Natural killer cell (primary cell): ENCODE measurements around the gene TMEM187. TPM values are rescaled to one million over a fixed set of nuclear protein-coding genes. Genes with fewer than 3 reads are reported as not detected.

Experiments used
- ATAC-seq, 3 donors: fragments of 150-1000 bp in 2 of 3; fragments of 200-7000 bp in 1 of 3; cut with Tn5 transposase; 1 replicate in 1 of 3; 2 replicates in 2 of 3; pipeline ENCODE4 v1.10.0; 2021; ENCODE audit warnings: mild to moderate bottlenecking in 2 of 3, moderate library complexity in 2 of 3
- DNase-seq, 2 donors: peaks; one replicate each; pipeline versions ENCODE4 v3.0.0 to v3.0.0-alpha.2; 2013 to 2021; ENCODE audit warnings: mixed read lengths in 1 of 2
- H3K27ac ChIP-seq: one replicate; pipeline ENCODE4 v1.5.1; 2013; ENCODE audit warnings: mild to moderate bottlenecking, low read length
- H3K27me3 ChIP-seq: one replicate; pipeline ENCODE4 v1.6.1; 2013; ENCODE audit warnings: low read length; ENCODE audit not compliant: control insufficient read depth, insufficient read depth
- H3K36me3 ChIP-seq: one replicate; pipeline ENCODE4 v1.6.1; 2013; ENCODE audit warnings: low read length; ENCODE audit not compliant: control insufficient read depth, insufficient read depth
- H3K4me1 ChIP-seq: one replicate; pipeline ENCODE4 v1.6.1; 2013; ENCODE audit warnings: low read length; ENCODE audit not compliant: control insufficient read depth, insufficient read depth
- H3K4me3 ChIP-seq: one replicate; pipeline ENCODE4 v1.5.1; 2013; ENCODE audit warnings: low read length
- H3K9me3 ChIP-seq: one replicate; pipeline ENCODE4 v1.6.1; 2013; ENCODE audit warnings: low read length; ENCODE audit not compliant: control insufficient read depth, insufficient read depth
- H3K27ac Mint-ChIP-seq, 2 donors: one replicate each; pipeline ENCODE4 v1.8.0; 2022; ENCODE audit warnings: mild to moderate bottlenecking in 2 of 2, mixed read lengths in 2 of 2, moderate library complexity in 1 of 2
- H3K27me3 Mint-ChIP-seq, 2 donors: one replicate each; pipeline ENCODE4 v1.8.0; 2022; ENCODE audit warnings: low read depth in 2 of 2, mixed read lengths in 2 of 2
- H3K36me3 Mint-ChIP-seq: one replicate; pipeline ENCODE4 v1.8.0; 2022; ENCODE audit warnings: mixed read lengths
- H3K4me1 Mint-ChIP-seq, 2 donors: one replicate each; pipeline ENCODE4 v1.8.0; 2022; ENCODE audit warnings: mixed read lengths in 2 of 2
- H3K4me3 Mint-ChIP-seq: one replicate; pipeline ENCODE4 v1.8.0; 2022; ENCODE audit warnings: mild to moderate bottlenecking, moderate library complexity, mixed read lengths
- H3K9me3 Mint-ChIP-seq, 2 donors: one replicate each; pipeline ENCODE4 v1.8.0; 2022; ENCODE audit warnings: mixed read lengths in 2 of 2
- CTCF ChIP-seq: fragments of 200-600 bp; IDR thresholded peaks from one replicate; pipeline ENCODE4 v1.8.0; 2022; ENCODE audit warnings: antibody characterized with exemption
- WGBS: methylation state at CpG from one replicate; pipeline ENCODE4 v1.1.7; 2013; ENCODE audit warnings: missing lambda C conversion rate; ENCODE audit not compliant: insufficient coverage; 5-methylcytosine and 5-hydroxymethylcytosine counted together
- intact Hi-C: fragments of 100-400 bp; cut with micrococcal nuclease; formaldehyde crosslinking; loops from one replicate; pipeline ENCODE4 v1.14.2; 2022
- total RNA-seq, 4 donors: library from RNA; stranded (reverse); fragments of 120-200 nt in 1 of 4; gene quantifications; one replicate each; pipeline versions ENCODE4 v1.2.3 to v1.2.4, GENCODE V29; 2013 to 2022

TMEM187 gene
- total RNA-seq, 3 donors from 2014 or later (not counting 1 experiment from before 2014, with no cell fraction given), result 1.2 to 4.3 (median 1.4) TPM

GRCh38 chrX:153954558-153955227 lies 17.9 kb upstream of the TMEM187 start:
- peaks cover 13% of the 10 kb centered on the region for H3K4me1 ChIP-seq
- no peaks in the 10 kb centered on the region for H3K4me1 Mint-ChIP-seq
- H3K27me3 Mint-ChIP-seq, result no peaks in the 10 kb centered on the region
- DNase-seq, result no peak
- no peak for TF ChIP-seq CTCF
- intact Hi-C loops, result no loop called here
- H3K9me3 ChIP-seq, result no peaks in the 10 kb centered on the region
- no peak overlapping the region for H3K27ac Mint-ChIP-seq
- H3K36me3 ChIP-seq, result peaks cover 90% of the 10 kb centered on the region
- no peaks in the 10 kb centered on the region for H3K36me3 Mint-ChIP-seq
- ATAC-seq, result no peak
- H3K9me3 Mint-ChIP-seq, result no peaks in the 10 kb centered on the region
- H3K4me3 ChIP-seq, result no peak overlapping the region
- H3K27ac ChIP-seq, result no peak overlapping the region
- 94% methylated on average over 38 of the region's 44 CpGs for WGBS
- H3K27me3 ChIP-seq, result no peaks in the 10 kb centered on the region
- no peak overlapping the region for H3K4me3 Mint-ChIP-seq

- no peak for ATAC-seq
- 89% methylated on average over 10 of the region's 12 CpGs for WGBS
- no peak for DNase-seq
- Histone ChIP-seq H3K27me3 (no peaks in the 10 kb centered on the region), H3K27ac (no peak overlapping the region), H3K9me3 (no peaks in the 10 kb centered on the region), H3K36me3 (peaks cover 90% of the 10 kb centered on the region), H3K4me1 (peaks cover 10% of the 10 kb centered on the region), H3K4me3 (no peak overlapping the region)
- no peak for TF ChIP-seq CTCF
- intact Hi-C loops, result no loop called here
- Mint-ChIP-seq H3K36me3 (no peaks in the 10 kb centered on the region), H3K9me3 (no peaks in the 10 kb centered on the region), H3K27me3 (no peaks in the 10 kb centered on the region), H3K27ac (no peak overlapping the region), H3K4me3 (no peak overlapping the region), H3K4me1 (no peaks in the 10 kb centered on the region)
Observed at GRCh38 chrX:153955228-153955732, 17.3 kb upstream of the TMEM187 start.

GRCh38 chrX:153956044-153956907 lies 16.3 kb upstream of the TMEM187 start:
- Histone ChIP-seq H3K27ac (no peak overlapping the region), H3K9me3 (no peaks in the 10 kb centered on the region), H3K27me3 (no peaks in the 10 kb centered on the region), H3K4me1 (peaks cover 10% of the 10 kb centered on the region), H3K36me3 (peaks cover 89% of the 10 kb centered on the region), H3K4me3 (no peak overlapping the region)
- DNase-seq (no peak), ATAC-seq (no peak)
- Mint-ChIP-seq H3K27me3 (no peaks in the 10 kb centered on the region), H3K9me3 (no peaks in the 10 kb centered on the region), H3K4me1 (no peaks in the 10 kb centered on the region), H3K4me3 (no peak overlapping the region), H3K36me3 (no peaks in the 10 kb centered on the region), H3K27ac (no peak overlapping the region)
- intact Hi-C loops, result no loop called here
- TF ChIP-seq CTCF, result no peak
- WGBS, result 92% methylated on average over 35 of the region's 35 CpGs
